ENCODE measurements around the gene FBN2.

The FBN2 gene

GRCh38 chr5:128436749-128437188, 101.3 kb downstream of the FBN2 start:
- TF ChIP-seq GATA2 (IDR thresholded peaks at IDR 0.05; ENCODE audit: low read depth, low read length) (no peak), GATA3 (IDR thresholded peaks at IDR 0.05; ENCODE audit: low read depth, low read length) (no peak)

GRCh38 chr5:128435861-128436260, 102.2 kb downstream of the FBN2 start:
- no peak for TF ChIP-seq GATA3 (IDR thresholded peaks at IDR 0.05; ENCODE audit: low read depth, low read length)
- no peak for TF ChIP-seq GATA2 (IDR thresholded peaks at IDR 0.05; ENCODE audit: low read depth, low read length)

- TF ChIP-seq GATA2 (IDR thresholded peaks at IDR 0.05; ENCODE audit: low read depth, low read length) (no peak), GATA3 (IDR thresholded peaks at IDR 0.05; ENCODE audit: low read depth, low read length) (no peak)
Measured at GRCh38 chr5:128434993-128435392, 103.1 kb downstream of the FBN2 start.

GRCh38 chr5:128432913-128433440, 105.1 kb downstream of the FBN2 start:
- TF ChIP-seq GATA3 (IDR thresholded peaks at IDR 0.05; ENCODE audit: low read depth, low read length) (no peak), GATA2 (IDR thresholded peaks at IDR 0.05; ENCODE audit: low read depth, low read length) (no peak)

GRCh38 chr5:128427921-128428320, 110.1 kb downstream of the FBN2 start:
- TF ChIP-seq GATA2 (IDR thresholded peaks at IDR 0.05; ENCODE audit: low read depth, low read length) (no peak), GATA3 (IDR thresholded peaks at IDR 0.05; ENCODE audit: low read depth, low read length) (no peak)

GRCh38 chr5:128426090-128426534, 111.9 kb downstream of the FBN2 start:
- TF ChIP-seq GATA2 (IDR thresholded peaks at IDR 0.05; ENCODE audit: low read depth, low read length), result no peak
- TF ChIP-seq GATA3 (IDR thresholded peaks at IDR 0.05; ENCODE audit: low read depth, low read length), result no peak

- TF ChIP-seq GATA3 (IDR thresholded peaks at IDR 0.05; ENCODE audit: low read depth, low read length) (no peak), GATA2 (IDR thresholded peaks at IDR 0.05; ENCODE audit: low read depth, low read length) (no peak)
Measured at GRCh38 chr5:128424646-128425045, 113.4 kb downstream of the FBN2 start.

GRCh38 chr5:128422612-128423011, 115.4 kb downstream of the FBN2 start:
- TF ChIP-seq GATA2 (IDR thresholded peaks at IDR 0.05; ENCODE audit: low read depth, low read length) (no peak), GATA3 (IDR thresholded peaks at IDR 0.05; ENCODE audit: low read depth, low read length) (no peak)

- TF ChIP-seq GATA2 (IDR thresholded peaks at IDR 0.05; ENCODE audit: low read depth, low read length), result no peak
- no peak for TF ChIP-seq GATA3 (IDR thresholded peaks at IDR 0.05; ENCODE audit: low read depth, low read length)
Measured at GRCh38 chr5:128414469-128414868, 123.6 kb downstream of the FBN2 start.

- TF ChIP-seq GATA3 (IDR thresholded peaks at IDR 0.05; ENCODE audit: low read depth, low read length), result no peak
- no peak for TF ChIP-seq GATA2 (IDR thresholded peaks at IDR 0.05; ENCODE audit: low read depth, low read length)
Measured at GRCh38 chr5:128413356-128413755, 124.7 kb downstream of the FBN2 start.

- TF ChIP-seq GATA2 (IDR thresholded peaks at IDR 0.05; ENCODE audit: low read depth, low read length), result no peak
Measured at GRCh38 chr5:128412145-128412930, 125.7 kb downstream of the FBN2 start.

- TF ChIP-seq GATA2 (IDR thresholded peaks at IDR 0.05; ENCODE audit: low read depth, low read length), result no peak
- no peak for TF ChIP-seq GATA3 (IDR thresholded peaks at IDR 0.05; ENCODE audit: low read depth, low read length)
Measured at GRCh38 chr5:128409166-128409800, 128.8 kb downstream of the FBN2 start.

GRCh38 chr5:128408622-128409021, 129.4 kb downstream of the FBN2 start:
- TF ChIP-seq GATA3 (IDR thresholded peaks at IDR 0.05; ENCODE audit: low read depth, low read length), result no peak
- TF ChIP-seq GATA2 (IDR thresholded peaks at IDR 0.05; ENCODE audit: low read depth, low read length), result no peak

- TF ChIP-seq GATA2 (IDR thresholded peaks at IDR 0.05; ENCODE audit: low read depth, low read length) (no peak), GATA3 (IDR thresholded peaks at IDR 0.05; ENCODE audit: low read depth, low read length) (no peak)
Measured at GRCh38 chr5:128407944-128408343, 130.1 kb downstream of the FBN2 start.

- TF ChIP-seq GATA2 (IDR thresholded peaks at IDR 0.05; ENCODE audit: low read depth, low read length) (no peak), GATA3 (IDR thresholded peaks at IDR 0.05; ENCODE audit: low read depth, low read length) (no peak)
Measured at GRCh38 chr5:128406803-128407202, 131.2 kb downstream of the FBN2 start.

Measured in SH-SY5Y (cell line).